Keratinocyte (primary cell): ENCODE data around the gene ARMC9.

Experiments used
- EZH2 ChIP-seq: IDR thresholded peaks from one replicate; pipeline ENCODE4 v1.6.1; 2012; ENCODE audit warnings: inconsistent platforms, mild to moderate bottlenecking, low read length, moderate library complexity
- TF ChIP-seq, protein P1 (sequence below), 3 experiments: IDR thresholded peaks in 1 of 3; conservative IDR thresholded peaks in 1 of 3; optimal IDR thresholded peaks in 1 of 3; 2 replicates in 2 of 3; 3 replicates in 1 of 3; pipeline versions ENCODE3 to v1.5.1; 2011; ENCODE audit warnings: low read length in 3 of 3, mild to moderate bottlenecking in 3 of 3, moderate library complexity in 2 of 3, control low read depth in 1 of 3, inconsistent platforms in 1 of 3; ENCODE audit not compliant: insufficient read depth in 2 of 3; ENCODE audit errors: extremely low read depth in 1 of 3

DNA sequence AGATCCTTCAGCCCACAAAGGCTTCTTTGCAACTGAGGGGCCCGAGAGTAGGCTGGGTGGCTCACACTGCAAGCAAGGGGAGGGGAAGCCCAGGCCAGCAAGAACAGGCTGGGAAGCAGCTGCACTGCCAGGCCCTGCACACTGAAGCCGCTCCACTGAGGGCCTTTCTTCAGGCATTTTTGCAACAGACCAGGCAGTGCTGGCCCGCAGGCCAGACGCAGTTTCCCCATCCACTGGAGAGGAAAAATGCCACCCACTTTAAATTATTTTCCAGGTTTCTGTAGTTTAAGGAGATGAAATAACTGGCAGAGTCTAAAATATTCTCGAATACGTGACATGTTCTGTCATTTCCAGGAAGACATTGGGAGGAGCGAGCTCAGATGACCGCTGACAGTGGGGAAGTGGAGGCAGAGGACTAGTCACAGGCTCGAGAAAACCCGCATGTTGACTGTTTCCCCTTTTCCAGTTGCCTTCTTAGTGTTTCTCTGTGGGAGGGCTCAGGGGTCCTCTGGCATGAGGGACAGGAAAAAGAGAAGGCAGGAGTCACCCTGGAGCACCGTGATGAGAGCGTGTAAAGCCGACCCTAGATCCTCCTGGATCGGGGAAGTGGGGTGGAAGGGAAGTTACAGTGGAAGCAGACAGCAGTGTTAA, 143.8 kb downstream of the ARMC9 start:
- TF ChIP-seq, protein P1, sequence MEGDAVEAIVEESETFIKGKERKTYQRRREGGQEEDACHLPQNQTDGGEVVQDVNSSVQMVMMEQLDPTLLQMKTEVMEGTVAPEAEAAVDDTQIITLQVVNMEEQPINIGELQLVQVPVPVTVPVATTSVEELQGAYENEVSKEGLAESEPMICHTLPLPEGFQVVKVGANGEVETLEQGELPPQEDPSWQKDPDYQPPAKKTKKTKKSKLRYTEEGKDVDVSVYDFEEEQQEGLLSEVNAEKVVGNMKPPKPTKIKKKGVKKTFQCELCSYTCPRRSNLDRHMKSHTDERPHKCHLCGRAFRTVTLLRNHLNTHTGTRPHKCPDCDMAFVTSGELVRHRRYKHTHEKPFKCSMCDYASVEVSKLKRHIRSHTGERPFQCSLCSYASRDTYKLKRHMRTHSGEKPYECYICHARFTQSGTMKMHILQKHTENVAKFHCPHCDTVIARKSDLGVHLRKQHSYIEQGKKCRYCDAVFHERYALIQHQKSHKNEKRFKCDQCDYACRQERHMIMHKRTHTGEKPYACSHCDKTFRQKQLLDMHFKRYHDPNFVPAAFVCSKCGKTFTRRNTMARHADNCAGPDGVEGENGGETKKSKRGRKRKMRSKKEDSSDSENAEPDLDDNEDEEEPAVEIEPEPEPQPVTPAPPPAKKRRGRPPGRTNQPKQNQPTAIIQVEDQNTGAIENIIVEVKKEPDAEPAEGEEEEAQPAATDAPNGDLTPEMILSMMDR (optimal IDR thresholded peaks at IDR 0.05 in 1 of 3, IDR thresholded peaks at IDR 0.05 in 1 of 3, conservative IDR thresholded peaks at IDR 0.05 in 1 of 3; ENCODE audit: extremely low read depth in 1 of 3, insufficient read depth in 2 of 3, low read length in 3 of 3): no peak
- TF ChIP-seq EZH2: no peak
